ENCODE results near the gene CREB3. TPM values are rescaled to one million over a fixed set of nuclear protein-coding genes. Genes with fewer than 3 reads are reported as not detected.

The CREB3 gene
- total RNA-seq, 1 experiment from 2014 or later = 34.8 TPM

- Histone ChIP-seq H3K4me2 (ENCODE audit: low read length) (no peak overlapping the region), H3K4me1 (ENCODE audit: insufficient read depth, low read length) (peaks cover 22% of the 10 kb centered on the region), H3K9me3 (ENCODE audit: low read length) (no peaks in the 10 kb centered on the region), H3K4me3 (ENCODE audit: low read length) (no peak overlapping the region), H3K79me2 (ENCODE audit: low read length) (peaks cover 28% of the 10 kb centered on the region), H4K20me1 (ENCODE audit: low read length) (no peaks in the 10 kb centered on the region), H3K9me2 (replicated peaks; ENCODE audit: low read length) (no peaks in the 10 kb centered on the region), H3K27me3 (ENCODE audit: low read length) (no peaks in the 10 kb centered on the region), H3F3A (ENCODE audit: low read length, unreplicated experiment) (no peaks in the 10 kb centered on the region), H3K9ac (ENCODE audit: low read length) (no peak overlapping the region), H3K36me3 (ENCODE audit: low read depth, low read length) (peaks cover 23% of the 10 kb centered on the region), H2AFZ (ENCODE audit: low read length) (no peak overlapping the region), H3K27ac (ENCODE audit: low read length) (no peak overlapping the region)
- intact Hi-C loops (cut with micrococcal nuclease) = no loop called here
- TF ChIP-seq EZH2 (IDR thresholded peaks at IDR 0.05; ENCODE audit: low read length, unreplicated experiment) = no peak
- TF ChIP-seq EZH2phosphoT487 (IDR thresholded peaks at IDR 0.05; ENCODE audit: borderline replicate concordance, low read length) = no peak
- no peak for TF ChIP-seq CTCF (conservative IDR thresholded peaks at IDR 0.05; ENCODE audit: low read depth, low read length)
- DNase-seq (no peak), ATAC-seq (no peak)
- no TSS peak for BruUV-seq (replicated peaks)
- ChIA-PET CTCF (no interaction called here), POLR2A (ENCODE audit: unreplicated experiment) (no interaction called here)
These were observed 8.6 kb upstream of the CREB3 start for GRCh38 chr9:35723908-35724307.

GRCh38 chr9:35725362-35725761, 7.1 kb upstream of the CREB3 start:
- CTCF ChIA-PET = no interaction called here
- Histone ChIP-seq H3K9me2 (replicated peaks; ENCODE audit: low read length) (no peaks in the 10 kb centered on the region), H3K79me2 (ENCODE audit: low read length) (peaks cover 41% of the 10 kb centered on the region), H3K27me3 (ENCODE audit: low read length) (no peaks in the 10 kb centered on the region), H3K4me3 (ENCODE audit: low read length) (no peak overlapping the region), H3K4me1 (ENCODE audit: insufficient read depth, low read length) (peaks cover 31% of the 10 kb centered on the region), H2AFZ (ENCODE audit: low read length) (no peak overlapping the region), H3F3A (ENCODE audit: low read length, unreplicated experiment) (no peaks in the 10 kb centered on the region), H3K9me3 (ENCODE audit: low read length) (no peaks in the 10 kb centered on the region), H3K27ac (ENCODE audit: low read length) (no peak overlapping the region), H3K4me2 (ENCODE audit: low read length) (no peak overlapping the region), H4K20me1 (ENCODE audit: low read length) (no peaks in the 10 kb centered on the region), H3K36me3 (ENCODE audit: low read depth, low read length) (peaks cover 16% of the 10 kb centered on the region), H3K9ac (ENCODE audit: low read length) (no peak overlapping the region)
- intact Hi-C loops (cut with micrococcal nuclease) = no loop called here
- POLR2A ChIA-PET (ENCODE audit: unreplicated experiment) = no interaction called here
- BruUV-seq (replicated peaks) = no TSS peak
- no peak for DNase-seq
- no peak for TF ChIP-seq CTCF (conservative IDR thresholded peaks at IDR 0.05; ENCODE audit: low read depth, low read length)
- no peak for TF ChIP-seq EZH2 (IDR thresholded peaks at IDR 0.05; ENCODE audit: low read length, unreplicated experiment)
- no peak for TF ChIP-seq EZH2phosphoT487 (IDR thresholded peaks at IDR 0.05; ENCODE audit: borderline replicate concordance, low read length)
- no peak for ATAC-seq

GRCh38 chr9:35726931-35727330, 5.5 kb upstream of the CREB3 start:
- Histone ChIP-seq H3K9me3 (ENCODE audit: low read length) (no peaks in the 10 kb centered on the region), H3K9me2 (replicated peaks; ENCODE audit: low read length) (no peaks in the 10 kb centered on the region), H3K4me1 (ENCODE audit: insufficient read depth, low read length) (peaks cover 42% of the 10 kb centered on the region), H3K27me3 (ENCODE audit: low read length) (no peaks in the 10 kb centered on the region), H3K36me3 (ENCODE audit: low read depth, low read length) (peaks cover 3% of the 10 kb centered on the region; the same call in 1 of the 2 replicates), H3K9ac (ENCODE audit: low read length) (no peak overlapping the region), H3K4me2 (ENCODE audit: low read length) (peak overlapping the region; percentile 90; the same call in 1 of the 2 replicates), H3K27ac (ENCODE audit: low read length) (no peak overlapping the region), H3F3A (ENCODE audit: low read length, unreplicated experiment) (no peaks in the 10 kb centered on the region), H4K20me1 (ENCODE audit: low read length) (no peaks in the 10 kb centered on the region), H3K4me3 (ENCODE audit: low read length) (no peak overlapping the region), H3K79me2 (ENCODE audit: low read length) (peaks cover 56% of the 10 kb centered on the region), H2AFZ (ENCODE audit: low read length) (no peak overlapping the region)
- ATAC-seq (no peak), DNase-seq (peak; percentile 21)
- TF ChIP-seq EZH2phosphoT487 (IDR thresholded peaks at IDR 0.05; ENCODE audit: borderline replicate concordance, low read length) (no peak), CTCF (conservative IDR thresholded peaks at IDR 0.05; ENCODE audit: low read depth, low read length) (peak; percentile 32; the same call in 1 of the 2 replicates), EZH2 (IDR thresholded peaks at IDR 0.05; ENCODE audit: low read length, unreplicated experiment) (no peak)
- no TSS peak for BruUV-seq (replicated peaks)
- CTCF ChIA-PET = interaction anchor here (0.6 kb wide), 1 partner anchor 69 kb away, joined by 3 read pairs; the partner anchor contains the start of genes CCDC107 and RMRP
- POLR2A ChIA-PET (ENCODE audit: unreplicated experiment) = no interaction called here
- intact Hi-C loops (cut with micrococcal nuclease) = no loop called here
